OCI-LY7 (cell line): ENCODE data around the gene ITSN1. TPM values are rescaled to one million over a fixed set of nuclear protein-coding genes. Genes with fewer than 3 reads are reported as not detected.

Source experiments
- BruUV-seq: library from RNA; stranded (reverse); fragments of 400-500 nt; replicated peaks from 2 replicates; lab custom pipeline; 2021; lab: Mats Ljungman, UMichigan
- CTCF ChIA-PET: fragments of 300-600 bp; sonication (Branson Sonifier 250); formaldehyde crosslinking; loops from one replicate; lab custom pipeline; 2022; ENCODE audit warnings: antibody characterized with exemption; ENCODE audit not compliant: unreplicated experiment; lab: Charles Lee
- POLR2A ChIA-PET: fragments of 300-600 bp; sonication (Branson Sonifier 250); formaldehyde crosslinking; loops from one replicate; lab custom pipeline; 2022; ENCODE audit warnings: antibody characterized with exemption; lab: Charles Lee
- DNase-seq: peaks from one replicate; pipeline ENCODE4 v3.0.0-alpha.2; 2015; ENCODE audit warnings: low spot score
- H2AFZ ChIP-seq: fragments of 200-600 bp; sonication (generic), shearing (Covaris generic); 2 replicates; pipeline ENCODE4 v1.6.1; 2014; ENCODE audit warnings: mild to moderate bottlenecking, antibody characterized with exemption, low read length, moderate library complexity
- H3K27ac ChIP-seq: fragments of 200-600 bp; sonication (generic); 2 replicates; pipeline ENCODE4 v1.5.1; 2014; ENCODE audit warnings: mixed run types, low read depth, mild to moderate bottlenecking, moderate library complexity, low read length, inconsistent platforms; ENCODE audit not compliant: poor library complexity, severe bottlenecking
- H3K36me3 ChIP-seq: fragments of 200-600 bp; sonication (generic); 2 replicates; pipeline ENCODE4 v1.6.1; 2014; ENCODE audit warnings: mild to moderate bottlenecking, antibody characterized with exemption, low read length, moderate library complexity, mixed read lengths; ENCODE audit not compliant: insufficient read depth
- H3K4me1 ChIP-seq: fragments of 200-600 bp; sonication (generic); 2 replicates; pipeline ENCODE4 v1.5.1; 2014; ENCODE audit warnings: mild to moderate bottlenecking, low read length; ENCODE audit not compliant: insufficient read depth, poor library complexity, severe bottlenecking
- H3K4me2 ChIP-seq: fragments of 200-600 bp; sonication (generic); 2 replicates; pipeline ENCODE4 v1.6.1; 2014; ENCODE audit warnings: mild to moderate bottlenecking, low read length
- H3K4me3 ChIP-seq: fragments of 200-600 bp; sonication (generic); 2 replicates; pipeline ENCODE4 v1.5.1; 2014; ENCODE audit warnings: mild to moderate bottlenecking, low read depth, low read length; ENCODE audit not compliant: poor library complexity, severe bottlenecking
- H3K79me2 ChIP-seq: fragments of 200-600 bp; sonication (generic); 2 replicates; pipeline ENCODE4 v1.6.1; 2016; ENCODE audit warnings: low read depth, mild to moderate bottlenecking, low read length, moderate library complexity, mixed read lengths; ENCODE audit not compliant: insufficient read depth
- H3K9me2 ChIP-seq: fragments of 200-600 bp; sonication (generic); 2 replicates; pipeline ENCODE4 v1.6.1; 2016; ENCODE audit warnings: mild to moderate bottlenecking, low read length, mixed read lengths; ENCODE audit not compliant: insufficient read depth
- H3K9me3 ChIP-seq: fragments of 200-600 bp; sonication (generic); 2 replicates; pipeline ENCODE4 v1.6.1; 2014; ENCODE audit warnings: mild to moderate bottlenecking, mixed run types, low read length, mixed read lengths
- H4K20me1 ChIP-seq: fragments of 200-600 bp; sonication (generic); 2 replicates; pipeline ENCODE4 v1.6.1; 2014; ENCODE audit warnings: mild to moderate bottlenecking, antibody characterized with exemption, low read length, moderate library complexity, mixed read lengths; ENCODE audit not compliant: insufficient read depth
- EZH2phosphoT487 ChIP-seq: fragments of 200-600 bp; sonication (generic); IDR thresholded peaks from 2 replicates; pipeline ENCODE4 v1.6.1; 2018; ENCODE audit warnings: low read depth, borderline replicate concordance, mild to moderate bottlenecking, mixed run types, antibody characterized with exemption, low read length, moderate library complexity, mixed read lengths
- intact Hi-C: fragments of 100-400 bp; cut with micrococcal nuclease; formaldehyde crosslinking; loops from one replicate; pipeline ENCODE4 v1.10.0; 2022; ENCODE audit not compliant: unreplicated experiment
- total RNA-seq, 2 experiments: library from RNA; depleted of rRNA in 1 of 2; stranded (reverse); fragments of >200 nt in 1 of 2; shearing (Covaris generic) in 1 of 2; gene quantifications; 2 replicates each; pipeline ENCODE4 v1.2.3, GENCODE V29; 2014 to 2022
- TF ChIP-seq, protein P1 (sequence below): fragments of 200-600 bp; sonication (generic); conservative IDR thresholded peaks from 2 replicates; pipeline ENCODE4 v1.5.1; 2014; ENCODE audit warnings: mild to moderate bottlenecking, antibody characterized with exemption, low read length, moderate library complexity, mixed read lengths

Gene ITSN1
- total RNA-seq, 2 experiments from 2014 or later = 0.60 to 5.9 TPM

DNA sequence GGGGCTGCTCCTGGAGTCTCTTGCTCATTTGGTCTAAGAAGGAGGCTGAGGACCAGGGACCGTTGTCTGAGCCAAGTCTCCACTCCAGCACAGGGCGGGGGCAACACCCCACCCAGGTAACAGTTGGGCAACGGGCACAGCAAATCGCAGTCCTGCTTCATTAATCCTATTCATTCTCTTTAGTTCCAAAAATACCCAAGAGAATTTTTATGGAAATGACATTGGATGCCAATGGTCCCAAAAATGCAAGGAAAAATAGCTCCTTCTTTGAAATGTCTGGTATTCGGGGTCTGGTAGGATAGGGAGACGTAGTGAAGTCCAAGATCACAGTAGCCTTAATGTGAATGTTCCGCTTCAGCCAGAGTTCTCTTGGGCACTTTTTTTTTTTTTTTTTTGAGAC, 199.3 kb downstream of the ITSN1 start:
- Histone ChIP-seq H4K20me1 (no peaks in the 10 kb centered on the region), H3K4me3 (no peak overlapping the region), H3K9me2 (no peaks in the 10 kb centered on the region), H3K4me2 (no peak overlapping the region), H2AFZ (no peak overlapping the region), H3K4me1 (no peaks in the 10 kb centered on the region), H3K36me3 (no peaks in the 10 kb centered on the region), H3K27ac (no peak overlapping the region), H3K79me2 (no peaks in the 10 kb centered on the region), H3K9me3 (no peaks in the 10 kb centered on the region)
- no peak for DNase-seq
- no peak for TF ChIP-seq EZH2phosphoT487
- TF ChIP-seq, protein P1, sequence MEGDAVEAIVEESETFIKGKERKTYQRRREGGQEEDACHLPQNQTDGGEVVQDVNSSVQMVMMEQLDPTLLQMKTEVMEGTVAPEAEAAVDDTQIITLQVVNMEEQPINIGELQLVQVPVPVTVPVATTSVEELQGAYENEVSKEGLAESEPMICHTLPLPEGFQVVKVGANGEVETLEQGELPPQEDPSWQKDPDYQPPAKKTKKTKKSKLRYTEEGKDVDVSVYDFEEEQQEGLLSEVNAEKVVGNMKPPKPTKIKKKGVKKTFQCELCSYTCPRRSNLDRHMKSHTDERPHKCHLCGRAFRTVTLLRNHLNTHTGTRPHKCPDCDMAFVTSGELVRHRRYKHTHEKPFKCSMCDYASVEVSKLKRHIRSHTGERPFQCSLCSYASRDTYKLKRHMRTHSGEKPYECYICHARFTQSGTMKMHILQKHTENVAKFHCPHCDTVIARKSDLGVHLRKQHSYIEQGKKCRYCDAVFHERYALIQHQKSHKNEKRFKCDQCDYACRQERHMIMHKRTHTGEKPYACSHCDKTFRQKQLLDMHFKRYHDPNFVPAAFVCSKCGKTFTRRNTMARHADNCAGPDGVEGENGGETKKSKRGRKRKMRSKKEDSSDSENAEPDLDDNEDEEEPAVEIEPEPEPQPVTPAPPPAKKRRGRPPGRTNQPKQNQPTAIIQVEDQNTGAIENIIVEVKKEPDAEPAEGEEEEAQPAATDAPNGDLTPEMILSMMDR = no peak
- ChIA-PET POLR2A (interaction anchor here (0.6 to 0.7 kb wide), 2 partner anchors 43 to 1828 kb away, joined by 3 read pairs; no protein-coding TSS in a partner anchor), CTCF (no interaction called here)
- intact Hi-C loops = no loop called here
- no TSS peak for BruUV-seq

DNA sequence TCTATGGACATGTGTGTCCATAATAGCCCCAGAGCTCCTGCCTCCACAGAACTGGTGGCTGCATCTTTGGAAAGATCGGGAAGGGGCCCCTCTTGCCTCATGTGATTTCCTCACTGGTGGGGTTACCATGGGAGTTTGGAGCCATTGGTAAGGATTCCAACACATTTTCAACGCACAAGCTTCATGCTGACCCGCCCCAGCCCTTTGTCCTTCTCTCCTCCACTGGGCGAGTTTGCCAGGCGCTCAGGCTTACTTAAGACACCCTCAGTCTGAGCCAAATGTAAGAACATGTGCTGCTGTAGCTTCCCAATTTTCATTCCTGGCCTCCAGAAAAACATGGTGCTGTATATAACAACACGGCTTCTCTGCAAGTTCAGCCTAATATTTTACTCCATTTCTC, 200.9 kb downstream of the ITSN1 start:
- no TSS peak for BruUV-seq
- H3K4me3 ChIP-seq = no peak overlapping the region
- H3K9me2 ChIP-seq = no peaks in the 10 kb centered on the region
- intact Hi-C loops = no loop called here
- H3K79me2 ChIP-seq = no peaks in the 10 kb centered on the region
- no peak for DNase-seq
- POLR2A ChIA-PET = interaction anchor here (0.9 kb wide), 1 partner anchor 72 kb away, joined by 4 read pairs; no protein-coding TSS in a partner anchor
- H3K4me2 ChIP-seq = no peak overlapping the region
- CTCF ChIA-PET = no interaction called here
- no peaks in the 10 kb centered on the region for H3K9me3 ChIP-seq
- H4K20me1 ChIP-seq = no peaks in the 10 kb centered on the region
- no peaks in the 10 kb centered on the region for H3K36me3 ChIP-seq
- H3K4me1 ChIP-seq = peaks cover 2% of the 10 kb centered on the region
- TF ChIP-seq, protein P1 = no peak
- no peak for TF ChIP-seq EZH2phosphoT487
- no peak overlapping the region for H3K27ac ChIP-seq
- no peak overlapping the region for H2AFZ ChIP-seq

DNA sequence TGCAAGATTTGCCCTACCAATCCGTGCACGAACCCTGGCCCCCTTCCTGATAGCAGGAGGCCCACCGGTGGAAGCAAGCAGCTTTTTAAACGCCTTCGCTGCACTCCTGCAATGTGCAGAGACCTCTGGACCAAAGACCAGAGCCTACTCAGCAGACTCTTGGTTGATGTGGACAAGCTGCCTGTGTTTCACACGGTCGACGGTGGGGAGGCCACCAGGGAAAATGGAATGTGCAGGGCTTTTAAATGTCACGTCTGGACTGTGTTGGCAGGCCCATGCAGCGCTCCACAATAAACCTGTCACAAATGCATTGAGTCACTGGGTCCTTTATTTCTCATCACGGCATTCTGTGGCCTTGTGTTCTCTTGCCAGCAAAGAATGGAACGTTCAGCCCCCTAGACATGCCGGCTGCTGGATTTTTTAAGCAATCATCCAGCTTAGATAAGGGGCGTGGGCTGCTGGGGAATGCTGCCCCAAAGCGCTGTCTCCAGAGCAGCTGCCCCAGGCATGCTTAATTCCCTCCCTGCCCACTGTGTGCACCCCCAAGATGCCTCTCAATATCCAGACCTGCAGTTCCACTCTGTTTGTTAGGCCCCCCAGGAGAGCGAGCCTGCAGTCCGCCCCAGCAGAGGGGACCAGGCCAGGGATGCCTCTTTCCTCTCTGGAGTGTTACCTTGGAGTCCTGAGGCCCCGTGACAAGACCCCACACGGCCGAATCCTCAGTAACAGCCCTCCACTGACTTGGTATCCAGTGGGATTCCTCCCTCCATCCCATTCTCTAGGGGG, 202.0 kb downstream of the ITSN1 start:
- ChIA-PET POLR2A (no interaction called here), CTCF (no interaction called here)
- H3K4me3 ChIP-seq = no peak overlapping the region
- DNase-seq = no peak
- intact Hi-C loops = no loop called here
- no peaks in the 10 kb centered on the region for H3K9me2 ChIP-seq
- TF ChIP-seq EZH2phosphoT487 = no peak
- TF ChIP-seq, protein P1 = no peak
- no peaks in the 10 kb centered on the region for H3K79me2 ChIP-seq
- peaks cover 7% of the 10 kb centered on the region for H3K4me1 ChIP-seq
- H3K36me3 ChIP-seq = no peaks in the 10 kb centered on the region
- H3K9me3 ChIP-seq = no peaks in the 10 kb centered on the region
- no peak overlapping the region for H2AFZ ChIP-seq
- no peak overlapping the region for H3K4me2 ChIP-seq
- H3K27ac ChIP-seq = no peak overlapping the region
- no TSS peak for BruUV-seq
- no peaks in the 10 kb centered on the region for H4K20me1 ChIP-seq
